NCI-H2107 treated with DMSO at 0.1 percent for 48 hours (cell line): ENCODE measurements around the gene SORL1.

Experiments used
- DNase-seq: peaks from one replicate; lab custom pipeline; 2025; ENCODE audit not compliant: unreplicated experiment; lab: John Stamatoyannopoulos, UW

Gene SORL1

DNA sequence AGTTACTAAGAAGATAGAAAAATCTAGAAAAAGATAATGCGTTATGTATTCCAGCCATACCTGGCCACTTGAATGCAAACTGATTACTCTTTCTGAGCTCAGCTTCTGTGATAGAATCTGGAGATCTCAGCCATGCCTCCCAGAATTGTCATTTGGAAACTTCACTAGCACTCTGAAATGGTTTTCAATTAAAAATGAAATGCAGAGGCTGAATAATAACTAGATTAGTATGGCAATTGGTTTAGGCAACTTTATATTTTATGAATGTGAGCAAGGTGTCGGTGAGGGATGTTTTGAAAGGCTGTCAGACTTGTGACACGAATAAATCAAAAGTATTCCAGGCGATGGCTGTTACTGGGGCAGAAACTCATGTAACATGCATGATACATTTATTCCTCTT is 129.5 kb downstream of the SORL1 start:
- DNase-seq, result no peak

DNA sequence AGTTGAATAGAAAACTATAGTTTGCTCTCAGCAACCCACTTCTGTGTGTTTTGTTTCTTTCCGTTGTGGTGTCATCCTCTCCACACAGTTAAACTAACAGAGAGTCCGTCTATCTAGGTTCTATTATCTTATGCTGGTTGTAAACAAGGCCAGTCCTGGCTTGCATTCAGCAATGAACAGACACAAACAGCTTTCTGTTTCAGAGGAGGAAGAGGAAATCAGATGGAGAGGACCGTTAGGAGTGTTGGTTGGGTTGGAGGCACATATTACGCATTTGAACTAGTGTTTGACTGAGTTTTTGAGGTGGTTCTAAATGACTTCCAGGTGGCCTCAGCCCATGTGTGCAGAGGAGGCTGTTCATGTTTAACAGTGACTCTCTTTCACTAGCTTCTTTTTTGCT is 130.2 kb downstream of the SORL1 start:
- no peak for DNase-seq

DNA sequence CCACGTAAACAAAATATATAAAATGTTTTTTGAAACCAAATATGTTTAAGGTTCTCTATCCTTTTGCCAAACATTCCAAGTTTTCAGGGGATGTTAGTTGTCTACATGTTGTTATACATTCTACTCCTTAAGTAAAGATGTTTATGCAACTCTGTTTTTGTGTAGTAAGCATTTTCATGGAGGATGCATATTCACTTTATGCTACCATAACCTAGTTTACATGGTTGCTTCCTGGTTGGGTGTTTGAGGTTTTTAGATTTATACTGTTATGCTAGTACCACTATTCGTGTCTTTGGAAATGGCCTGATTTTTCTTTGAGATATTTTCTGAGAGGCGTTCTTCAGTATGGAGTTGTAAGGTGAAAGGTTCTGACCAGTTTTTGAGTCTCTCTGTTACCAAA is 131.7 kb downstream of the SORL1 start:
- DNase-seq, result no peak

DNA sequence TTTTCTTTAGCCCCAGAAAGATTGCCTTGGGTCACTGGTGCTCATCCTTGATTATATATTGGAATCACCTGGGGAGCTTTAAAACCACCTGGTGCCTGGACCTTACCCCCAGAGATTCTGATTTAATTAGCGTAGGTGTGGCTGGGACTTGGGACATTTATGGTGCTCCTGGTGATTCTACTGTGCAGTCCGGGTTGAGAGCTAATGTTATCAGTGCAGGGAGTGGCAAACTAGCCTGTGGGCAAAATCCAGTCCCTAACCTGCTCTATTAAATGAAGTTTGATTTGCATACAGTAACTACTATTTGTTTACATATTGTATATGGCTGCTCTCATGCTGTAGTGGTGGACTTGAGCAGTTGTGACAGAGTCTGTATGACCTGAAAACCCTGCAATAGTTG is 134.6 kb downstream of the SORL1 start:
- no peak for DNase-seq

DNA sequence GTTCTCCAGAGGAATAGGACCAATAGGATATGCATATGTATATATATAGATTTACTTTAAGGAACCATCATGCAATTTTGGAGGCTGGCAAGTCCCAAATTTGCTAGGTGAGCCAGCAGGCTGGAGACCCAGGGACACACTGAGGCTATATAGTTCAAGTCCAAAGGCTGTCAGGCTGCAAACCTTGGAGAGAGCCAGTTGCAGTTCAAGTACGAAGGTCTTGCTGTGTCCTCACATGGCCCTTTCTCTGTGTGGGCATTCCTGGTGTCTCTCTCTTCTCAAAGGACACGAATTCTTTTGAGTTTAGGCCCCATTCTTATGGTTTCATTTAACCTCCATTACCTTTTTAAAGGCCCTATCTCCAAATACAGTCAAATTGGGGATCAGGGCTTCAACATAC is 135.1 kb downstream of the SORL1 start:
- DNase-seq, result no peak

DNA sequence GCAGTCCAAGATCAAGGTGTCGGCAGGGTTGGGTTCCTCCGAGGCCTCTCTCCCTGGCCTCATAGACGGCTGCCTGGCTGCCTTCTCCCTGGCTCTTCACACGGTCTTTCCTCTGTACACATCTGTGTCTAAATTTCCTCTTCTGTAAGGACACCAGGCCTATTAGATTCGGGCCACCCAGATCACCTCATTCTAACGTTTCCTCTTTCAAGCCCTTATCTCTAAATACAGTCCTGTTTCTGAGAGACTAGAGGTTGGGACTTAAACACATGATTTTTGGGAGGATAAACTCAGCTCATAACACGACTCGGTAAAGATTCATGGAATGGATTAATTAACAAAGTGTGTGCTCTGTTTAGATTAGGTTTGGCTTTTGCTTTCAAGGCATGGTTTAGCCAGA is 136.6 kb downstream of the SORL1 start:
- DNase-seq, result no peak

DNA sequence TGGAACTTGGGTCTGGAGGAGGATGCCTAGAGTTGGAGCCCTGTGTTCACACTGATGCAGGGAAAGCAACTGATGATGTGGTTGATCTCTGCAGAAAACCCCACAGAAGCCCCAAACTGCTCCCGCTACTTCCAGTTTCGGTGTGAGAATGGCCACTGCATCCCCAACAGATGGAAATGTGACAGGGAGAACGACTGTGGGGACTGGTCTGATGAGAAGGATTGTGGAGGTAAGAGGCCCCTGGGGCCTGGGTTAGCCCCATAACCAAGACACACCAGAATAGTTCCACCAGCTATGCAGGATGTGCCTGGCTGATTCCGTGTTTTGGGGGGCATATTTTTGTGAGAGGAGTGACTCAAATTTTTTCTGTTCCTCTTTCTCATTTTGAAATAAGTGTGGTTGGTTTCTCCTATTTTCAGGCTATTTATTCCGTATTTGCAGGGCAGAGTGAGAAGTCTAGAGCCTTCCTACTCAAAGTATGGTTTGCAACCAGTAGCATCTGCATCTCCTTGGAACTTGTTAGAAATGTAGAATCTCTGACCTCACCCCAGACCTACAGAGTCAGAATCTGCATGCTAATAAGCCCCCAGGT is 137.9 kb downstream of the SORL1 start:
- no peak for DNase-seq

DNA sequence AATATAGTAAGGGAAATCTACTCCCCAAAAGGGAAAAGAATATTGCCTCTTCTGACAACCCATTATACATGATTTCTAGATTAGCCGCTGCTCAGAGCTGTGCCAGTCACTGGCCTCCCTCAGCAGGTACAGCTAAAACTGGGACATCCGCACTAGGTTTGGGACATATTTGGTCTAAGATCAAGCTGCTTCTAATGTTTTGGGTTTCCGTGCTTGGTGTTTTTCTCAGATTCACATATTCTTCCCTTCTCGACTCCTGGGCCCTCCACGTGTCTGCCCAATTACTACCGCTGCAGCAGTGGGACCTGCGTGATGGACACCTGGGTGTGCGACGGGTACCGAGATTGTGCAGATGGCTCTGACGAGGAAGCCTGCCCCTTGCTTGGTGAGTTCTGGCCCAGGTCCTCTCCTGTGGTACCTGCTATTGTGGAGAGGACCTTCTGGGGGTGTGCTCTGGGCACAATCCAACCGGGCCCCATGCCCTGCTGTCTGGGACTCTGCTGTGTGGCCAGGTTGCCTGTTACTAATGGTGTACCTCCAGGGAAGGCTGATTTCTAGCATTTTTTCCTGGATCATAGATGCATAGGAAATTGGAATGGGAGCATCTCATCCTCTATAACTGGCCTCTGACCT is 138.8 kb downstream of the SORL1 start:
- no peak for DNase-seq

DNA sequence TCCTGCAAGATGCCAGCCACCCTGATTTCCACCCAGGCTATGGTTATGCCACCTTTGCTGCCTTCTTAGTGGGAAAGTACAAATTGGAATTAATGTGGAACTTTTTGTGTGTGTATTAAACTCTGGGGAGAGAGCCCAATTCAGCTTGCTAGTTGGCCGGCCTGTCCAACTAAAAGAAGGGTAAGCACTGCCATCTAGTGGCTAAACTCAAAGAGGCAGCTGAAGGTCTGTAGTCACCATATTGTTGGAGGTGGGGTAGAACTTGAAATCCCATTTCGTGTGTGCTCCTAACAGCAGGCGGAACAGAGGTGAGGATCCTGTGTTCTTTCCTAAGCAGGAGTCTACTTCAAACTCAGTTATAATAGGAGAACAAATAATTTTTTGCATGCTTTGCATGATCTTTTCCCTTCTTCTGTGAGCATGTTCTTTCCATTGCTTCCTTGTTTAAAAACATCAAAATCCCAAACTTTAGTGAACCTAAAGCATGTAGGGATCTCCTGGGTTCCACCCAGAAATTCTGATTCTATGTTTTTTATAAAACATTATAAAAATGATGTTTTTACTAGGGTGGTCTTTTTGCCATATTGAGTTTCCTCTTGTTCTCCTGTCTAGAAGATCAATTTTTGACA is 139.4 kb downstream of the SORL1 start:
- peak; percentile 64 for DNase-seq

DNA sequence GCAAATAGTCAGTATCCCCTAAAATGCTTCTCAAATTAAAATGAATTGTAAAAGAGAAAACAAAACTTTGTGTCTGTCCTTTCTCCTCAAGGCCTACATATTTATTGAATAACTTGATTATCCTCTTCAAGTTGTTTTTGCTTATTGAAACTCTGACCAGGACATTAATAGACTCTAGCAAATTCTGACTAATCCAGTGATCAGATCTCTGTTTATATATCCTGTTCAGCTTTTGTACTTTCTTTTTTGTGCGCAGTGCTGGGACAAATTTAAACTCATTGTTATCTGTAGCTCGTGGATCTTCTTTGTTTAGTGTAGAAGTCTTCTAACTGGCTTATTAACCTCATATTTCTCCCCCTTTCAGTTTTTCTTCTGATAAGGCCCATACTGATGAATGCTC is 140.6 kb downstream of the SORL1 start:
- no peak for DNase-seq

DNA sequence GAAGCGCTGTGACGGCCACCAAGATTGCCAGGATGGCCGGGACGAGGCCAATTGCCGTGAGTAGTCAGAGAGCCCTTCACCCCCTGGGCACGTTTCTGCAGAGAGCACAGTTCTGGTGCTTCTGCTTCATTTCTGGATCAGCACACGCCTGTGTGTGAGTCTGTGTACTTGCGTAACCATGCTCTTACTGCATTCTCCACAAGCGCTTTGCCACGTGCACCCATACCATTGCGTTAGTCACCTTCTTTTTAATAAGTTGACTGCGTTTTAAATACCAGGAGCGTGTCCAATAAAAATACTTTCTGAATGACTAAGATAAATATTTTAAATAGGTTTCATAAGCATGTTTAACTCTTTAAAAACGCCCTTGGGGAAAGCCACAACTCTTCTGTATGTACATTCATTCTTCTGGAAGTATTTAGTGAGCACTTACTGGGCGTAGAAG is 143.6 kb downstream of the SORL1 start:
- no peak for DNase-seq

DNA sequence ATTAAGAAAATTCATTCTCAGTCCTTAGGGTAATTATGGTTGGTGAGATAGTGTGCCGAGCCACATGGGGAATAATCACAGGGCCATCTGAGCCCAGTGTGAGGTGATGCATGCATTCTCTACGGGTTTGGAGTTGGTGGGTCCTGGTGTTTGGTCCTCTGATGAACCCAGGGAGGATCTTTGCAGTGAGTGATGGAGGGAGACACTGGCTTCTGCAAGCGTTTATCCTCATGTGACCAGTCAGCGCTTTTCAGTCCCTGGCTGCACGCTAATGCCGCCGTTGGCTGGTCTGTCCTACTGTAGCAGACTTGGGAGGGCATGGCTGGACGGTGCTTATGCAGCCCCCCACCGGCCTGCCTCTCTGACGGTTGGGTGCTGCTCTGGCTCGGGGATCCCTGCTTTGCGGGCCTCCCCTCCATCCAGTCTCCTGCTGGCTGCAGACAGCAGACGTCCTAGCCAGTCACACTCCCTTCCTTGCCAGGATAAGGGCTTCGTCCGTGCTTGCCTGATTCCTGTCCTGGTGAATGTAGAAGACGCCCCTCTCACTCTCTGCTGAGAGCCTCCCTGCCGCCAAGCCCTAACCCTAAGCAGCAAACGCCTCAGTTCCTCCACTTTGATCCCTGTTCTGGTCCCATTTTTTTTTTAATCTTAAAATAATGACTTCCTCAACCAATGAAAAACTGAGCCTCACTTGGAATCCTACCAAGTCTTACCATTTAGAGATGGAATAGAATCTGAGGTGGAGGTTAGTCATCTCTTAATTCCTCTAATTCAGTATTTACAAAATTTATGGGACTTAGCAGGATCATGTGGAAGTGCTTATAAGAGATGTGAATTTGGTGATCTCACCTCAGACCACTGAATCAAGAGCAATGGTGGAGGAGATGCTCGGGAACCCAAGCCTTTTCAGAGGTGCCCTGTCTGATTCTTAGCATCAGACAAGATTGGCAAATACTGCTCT is 144.4 kb downstream of the SORL1 start:
- no peak for DNase-seq

DNA sequence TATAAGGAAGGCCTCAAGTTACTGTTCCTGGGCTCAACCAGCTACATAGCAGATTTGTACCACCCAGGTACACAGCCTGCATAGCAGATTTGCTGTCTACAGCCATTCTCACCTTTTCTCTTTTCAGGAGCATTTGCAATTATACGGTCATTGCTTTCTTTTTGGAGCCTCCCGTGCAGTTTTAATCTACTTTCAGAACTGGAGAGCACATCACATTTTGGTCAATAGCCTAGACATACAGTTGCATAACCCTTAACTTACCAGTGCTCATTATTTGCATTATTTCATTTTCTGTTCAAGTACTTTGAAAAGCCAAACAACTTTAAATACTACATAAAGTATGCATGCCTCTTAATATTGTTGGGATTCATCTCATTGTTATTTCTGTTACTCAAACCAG is 151.2 kb downstream of the SORL1 start:
- no peak for DNase-seq

DNA sequence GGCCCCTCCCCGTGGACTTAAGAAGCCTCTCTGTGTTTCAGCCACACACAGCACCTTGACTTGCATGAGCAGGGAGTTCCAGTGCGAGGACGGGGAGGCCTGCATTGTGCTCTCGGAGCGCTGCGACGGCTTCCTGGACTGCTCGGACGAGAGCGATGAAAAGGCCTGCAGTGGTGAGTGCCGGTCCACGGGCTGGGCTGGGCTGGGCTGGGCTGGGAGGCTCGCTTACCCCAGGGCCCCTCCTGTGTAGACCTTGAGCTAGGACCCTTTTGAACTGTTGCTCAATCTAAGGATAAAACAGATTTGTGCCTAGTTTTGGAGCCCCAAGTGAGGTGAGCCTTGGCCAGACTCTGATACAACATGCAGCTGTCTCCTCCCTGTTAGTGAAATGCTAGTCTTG is 152.0 kb downstream of the SORL1 start:
- DNase-seq, result no peak

DNA sequence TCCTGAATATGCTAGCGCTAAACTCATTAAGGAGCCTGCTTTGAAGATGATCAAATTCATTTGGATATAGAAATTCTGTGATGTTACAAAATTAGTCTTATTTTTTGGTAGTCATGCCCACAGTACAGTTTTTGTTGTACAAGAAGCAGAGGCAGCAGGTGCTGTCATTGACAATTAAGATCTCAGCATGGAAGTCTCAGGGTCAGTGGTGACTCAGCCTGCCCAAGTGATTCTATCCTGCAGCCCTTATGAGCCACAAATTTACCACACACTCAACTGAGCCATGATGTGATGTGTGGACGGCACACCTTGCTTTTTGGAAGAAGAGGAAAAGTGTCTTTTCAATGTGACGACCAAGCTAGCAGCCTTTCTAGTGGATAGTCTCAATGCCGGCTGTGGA is 154.2 kb downstream of the SORL1 start:
- DNase-seq, result no peak

DNA sequence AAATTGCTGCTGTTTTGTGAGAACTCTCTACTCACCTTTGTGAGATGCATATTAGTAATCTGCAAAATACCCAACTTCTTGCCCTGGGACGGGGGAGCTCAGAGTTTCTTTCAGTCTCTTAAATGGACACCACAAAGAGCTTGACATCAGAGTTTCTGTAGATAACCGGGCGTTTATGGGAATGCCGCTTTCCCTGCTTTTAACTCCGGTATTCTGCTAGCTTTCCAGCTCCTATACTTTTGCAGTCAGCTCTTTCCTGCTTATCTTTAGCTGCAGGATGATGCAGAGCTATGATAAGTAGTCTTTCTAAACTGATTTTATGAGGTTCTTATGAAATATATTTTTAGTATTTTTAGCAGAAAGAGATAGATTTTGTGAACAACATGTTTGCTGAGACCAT is 155.2 kb downstream of the SORL1 start:
- DNase-seq, result no peak

DNA sequence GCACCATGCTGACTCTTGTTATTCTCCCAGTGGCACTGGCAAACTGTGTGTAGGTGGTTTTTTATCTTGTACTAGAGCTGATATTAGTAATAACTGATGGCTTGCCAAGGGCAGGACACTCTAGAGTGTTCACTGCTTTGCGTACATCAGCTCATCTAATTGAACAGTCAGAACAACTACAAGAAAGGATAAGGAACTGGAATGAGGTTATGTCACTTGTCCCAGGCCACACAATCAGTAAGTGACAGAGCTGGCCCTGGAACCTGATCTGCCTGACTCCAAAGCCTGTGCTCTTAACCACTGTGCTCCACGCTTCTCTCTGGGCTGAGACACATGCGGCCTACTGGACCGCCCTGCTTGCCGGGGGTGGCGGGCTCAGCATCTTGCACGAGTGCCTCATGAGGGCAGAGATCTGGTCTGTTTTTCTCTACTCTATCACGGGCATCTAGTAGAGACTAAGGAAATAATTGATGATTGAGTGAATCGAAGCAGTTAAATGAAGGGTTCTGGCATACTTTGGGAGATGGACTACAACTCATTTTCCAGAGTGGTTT is 156.5 kb downstream of the SORL1 start:
- DNase-seq, result no peak

DNA sequence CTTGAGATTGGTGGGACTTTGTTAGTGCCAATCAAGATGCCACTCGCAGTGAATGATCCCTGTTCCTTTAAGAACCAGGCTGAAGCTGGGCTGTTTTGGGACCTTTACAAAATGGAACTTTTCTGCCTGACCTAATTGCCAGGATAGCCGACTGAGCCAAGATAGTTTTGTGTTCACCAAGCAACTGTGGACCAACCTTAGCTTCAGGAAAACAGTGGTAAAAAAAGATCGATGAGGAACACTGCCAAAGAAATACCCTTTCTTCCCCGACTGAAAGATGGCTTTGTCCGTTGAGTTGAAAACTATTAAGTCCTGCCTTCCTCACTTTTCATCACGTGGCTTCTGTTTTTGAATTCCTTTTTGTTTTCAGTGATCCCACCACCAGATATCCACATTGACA is 158.6 kb downstream of the SORL1 start:
- no peak for DNase-seq

DNA sequence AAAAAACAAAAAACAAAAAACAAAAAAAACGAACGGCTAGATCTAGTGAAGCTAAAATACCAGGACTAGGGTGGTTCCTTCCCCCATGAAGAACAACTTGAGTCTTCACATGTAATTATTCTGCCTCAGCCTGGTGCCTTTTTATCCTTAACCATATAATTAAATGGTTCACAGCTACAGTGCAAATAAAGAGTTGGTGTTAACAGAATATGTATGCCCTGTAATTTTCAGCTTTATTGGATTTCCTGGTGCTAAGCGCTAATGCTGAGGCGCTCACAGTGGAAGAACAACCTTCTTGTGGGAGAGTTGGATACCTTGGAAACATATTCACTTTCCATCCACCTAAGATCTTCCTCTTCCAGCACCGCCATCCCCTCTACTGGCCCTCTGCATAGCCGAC is 159.1 kb downstream of the SORL1 start:
- peak; percentile 11 for DNase-seq

DNA sequence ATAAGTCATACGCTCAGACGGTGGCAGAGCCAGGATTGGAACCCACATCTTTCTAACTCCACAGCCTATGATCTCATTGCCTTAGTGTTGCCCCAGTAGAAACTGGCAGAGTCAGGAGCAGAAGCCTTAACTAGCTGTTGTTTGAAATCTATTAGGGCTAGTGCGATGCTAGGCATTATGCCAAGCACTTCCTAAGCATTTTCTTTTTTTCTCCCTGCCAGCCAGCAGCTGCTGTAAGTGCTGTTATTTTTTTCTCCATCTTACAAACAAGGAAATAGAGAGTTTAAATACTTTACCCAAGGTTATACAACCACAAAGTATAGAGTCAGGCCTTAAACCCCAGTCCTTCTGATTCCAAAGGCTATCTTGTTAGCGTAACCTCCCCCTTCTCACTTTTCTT is 161.6 kb downstream of the SORL1 start:
- DNase-seq, result peak; percentile 77

DNA sequence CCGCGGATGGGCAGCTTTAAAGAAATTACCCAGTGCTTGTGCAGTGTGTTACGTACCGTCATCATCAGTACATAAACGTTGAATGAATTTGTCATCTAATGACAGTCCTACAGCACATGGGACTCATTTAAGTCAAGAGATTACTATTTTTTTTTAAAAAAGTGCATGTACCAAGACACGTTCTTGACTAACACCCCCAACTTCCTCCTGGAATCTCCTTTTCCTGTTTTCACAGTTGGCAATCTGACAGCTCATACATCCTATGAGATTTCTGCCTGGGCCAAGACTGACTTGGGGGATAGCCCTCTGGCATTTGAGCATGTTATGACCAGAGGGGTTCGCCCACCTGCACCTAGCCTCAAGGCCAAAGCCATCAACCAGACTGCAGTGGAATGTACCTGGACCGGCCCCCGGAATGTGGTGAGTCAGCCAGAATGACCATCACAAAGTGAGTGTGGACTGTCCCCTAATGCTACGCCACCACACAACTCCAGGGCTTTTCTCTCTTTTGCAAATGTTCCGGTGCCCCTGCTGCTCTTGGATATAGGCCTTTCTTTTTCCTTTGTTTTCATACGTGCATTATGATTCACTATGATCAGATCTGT is 162.6 kb downstream of the SORL1 start:
- no peak for DNase-seq
